G401 (cell line): ENCODE results near the gene KLF5. TPM values are rescaled to one million over a fixed set of nuclear protein-coding genes. Genes with fewer than 3 reads are reported as not detected.
"Not testable (repeated sequence)": the region's sequence is repeated elsewhere in the genome, so short reads cannot be mapped to it uniquely, and the experiment has no call there.

Experiments
- DNase-seq: peaks from one replicate; pipeline ENCODE4 v3.0.0-alpha.2; 2015; ENCODE audit warnings: low spot score
- in situ Hi-C: cut with HindIII; loops from 2 replicates; pipeline ENCODE4 v1.10.0; 2016; ENCODE audit warnings: low sequenced_read_pairs, mixed read lengths
- total RNA-seq: library from RNA; depleted of rRNA; stranded (reverse); fragments of >200 nt; shearing (Covaris generic); gene quantifications from 2 replicates; pipeline ENCODE4 v1.2.3, GENCODE V29; 2014

Gene KLF5
- total RNA-seq, 1 experiment from 2014 or later, result not detected

DNA sequence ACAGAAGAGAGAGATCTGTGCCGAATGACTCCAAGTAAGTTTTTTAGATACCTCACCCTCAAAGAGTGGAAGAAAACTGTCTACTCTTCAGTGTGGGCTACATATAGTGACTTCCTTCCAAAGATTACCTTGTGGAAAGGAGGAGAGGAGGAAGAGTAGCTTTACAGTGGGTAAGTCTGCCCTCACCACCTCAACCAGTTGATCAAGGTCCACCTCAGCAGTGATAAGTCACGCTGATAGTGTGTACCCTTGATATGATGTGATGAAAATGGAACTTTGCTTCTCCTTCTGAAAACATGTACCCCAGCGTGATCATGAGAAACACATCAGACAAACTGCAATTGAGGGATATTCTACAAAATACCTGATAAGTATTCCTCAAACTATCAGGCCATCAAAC is 20.6 kb downstream of the KLF5 start:
- no peak for DNase-seq
- in situ Hi-C loops, result no loop called here

DNA sequence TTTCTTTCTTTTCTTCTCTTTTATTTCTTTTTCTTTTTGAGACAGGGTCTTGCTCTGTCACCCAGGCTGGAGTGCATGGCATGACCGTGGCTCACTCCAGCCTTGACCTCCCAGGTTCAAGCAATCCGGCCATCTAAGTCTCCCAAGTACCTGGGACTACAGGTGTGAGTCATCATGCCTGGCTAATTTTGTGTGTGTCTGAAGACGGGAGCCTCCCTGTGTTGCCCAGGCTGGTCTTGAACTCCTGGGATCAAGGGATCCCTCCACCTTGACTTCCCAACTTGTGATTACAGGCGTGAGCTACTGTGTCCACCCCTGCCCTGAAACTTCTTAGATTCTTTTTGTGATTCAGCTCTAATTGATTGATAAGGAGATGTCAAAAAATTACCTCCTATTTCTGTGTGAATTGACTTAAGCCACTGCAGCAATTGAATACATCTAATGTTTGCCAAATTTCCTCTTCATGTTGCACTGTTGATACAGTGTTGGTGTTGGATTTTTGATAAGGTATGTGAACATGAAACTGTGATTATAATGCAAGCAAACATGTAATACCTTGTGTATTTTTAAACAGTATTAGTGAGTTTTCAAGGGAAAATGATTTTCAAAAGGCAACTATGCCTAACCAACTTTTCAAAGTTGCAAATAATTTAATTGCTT is 22.6 kb downstream of the KLF5 start:
- in situ Hi-C loops, result no loop called here

DNA sequence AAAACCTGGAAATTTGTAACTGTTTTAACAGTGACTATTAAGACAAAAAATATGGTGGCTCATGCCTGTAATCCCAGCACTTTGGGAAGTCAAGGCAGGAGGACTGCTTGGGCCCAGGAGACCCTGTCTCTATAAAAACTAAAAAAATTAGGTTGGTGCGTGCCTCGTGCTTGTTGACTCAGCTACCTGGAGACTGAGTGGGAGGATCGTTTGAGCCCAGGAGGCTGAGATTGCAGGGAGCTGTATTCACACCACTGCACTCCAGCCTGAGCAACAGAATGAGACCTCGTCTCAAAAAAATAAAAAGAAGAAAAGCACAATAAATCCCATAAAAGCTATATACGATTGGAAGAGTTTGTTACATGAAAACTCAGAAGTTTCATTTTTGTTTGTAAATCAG is 23.7 kb downstream of the KLF5 start:
- DNase-seq, result no peak
- in situ Hi-C loops, result no loop called here

More for the DNA sequence above, 22.6 kb downstream of the KLF5 start:
- DNase-seq, result no peak

DNA sequence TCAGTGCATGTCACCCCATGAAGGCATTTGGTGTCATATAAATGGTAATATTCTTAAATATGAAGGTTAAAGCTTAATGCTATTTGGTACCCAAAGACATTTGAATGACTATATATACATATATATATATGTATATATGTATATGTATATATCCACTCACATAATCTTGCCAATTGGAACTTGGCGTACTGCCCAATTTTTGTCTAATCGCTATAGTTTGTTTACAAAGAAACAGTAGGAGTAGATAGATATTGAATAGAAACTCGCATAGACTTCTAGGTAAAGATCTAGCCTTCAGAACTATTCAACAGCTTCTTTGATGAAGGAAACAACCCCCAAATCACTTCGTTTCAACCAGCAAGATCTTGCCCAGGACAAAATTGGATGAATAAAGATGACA is 24.1 kb downstream of the KLF5 start:
- no peak for DNase-seq
- in situ Hi-C loops, result no loop called here

DNA sequence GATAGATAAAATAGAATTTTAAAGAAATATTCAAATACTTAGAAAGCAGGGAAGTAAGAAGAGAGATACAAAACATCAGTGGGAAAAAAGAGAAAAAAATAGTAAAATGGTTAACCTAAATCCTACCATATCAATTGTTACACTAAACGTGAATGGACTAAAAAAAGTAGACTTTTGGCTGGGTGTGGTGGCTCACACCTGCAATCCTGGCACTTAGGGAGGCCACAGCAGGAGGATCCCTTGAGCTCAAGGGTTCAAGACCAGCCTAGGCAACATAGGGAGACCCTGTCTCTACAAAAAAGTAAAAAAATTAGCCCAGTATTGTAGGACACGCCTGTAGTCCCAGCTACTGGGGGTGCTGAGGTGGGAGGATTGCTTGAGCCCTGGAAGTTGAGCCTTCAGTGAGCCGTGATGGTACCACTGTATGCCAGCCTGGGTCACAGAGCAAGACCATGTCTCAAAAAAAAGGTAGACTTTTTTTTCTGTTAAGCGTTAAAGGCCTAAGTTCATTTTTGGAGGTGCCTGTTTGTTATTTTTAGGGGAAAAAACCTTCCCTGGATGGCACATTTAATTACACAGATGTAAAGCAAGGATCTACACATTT is 29.6 kb downstream of the KLF5 start:
- in situ Hi-C loops, result no loop called here
- DNase-seq, result no peak

DNA sequence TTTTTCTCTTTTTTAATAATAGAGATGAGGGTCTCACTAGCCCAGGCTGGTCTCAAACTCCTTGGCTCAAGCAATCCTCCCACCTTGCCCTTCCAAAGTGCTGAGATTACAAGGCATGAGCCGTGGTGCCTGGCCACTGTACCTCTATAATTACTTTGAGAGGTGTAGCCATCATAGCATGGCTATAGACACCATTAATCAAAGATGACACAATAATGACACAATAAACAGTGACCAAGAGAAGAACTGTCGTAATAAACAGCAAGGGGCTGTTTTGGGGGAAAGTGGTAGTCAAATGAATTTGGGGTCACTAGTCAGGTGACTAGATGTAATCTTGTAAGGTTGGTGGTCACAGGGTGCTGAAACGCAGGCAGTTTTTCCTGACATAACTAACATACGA is 30.4 kb downstream of the KLF5 start:
- in situ Hi-C loops, result no loop called here
- DNase-seq, result no peak

DNA sequence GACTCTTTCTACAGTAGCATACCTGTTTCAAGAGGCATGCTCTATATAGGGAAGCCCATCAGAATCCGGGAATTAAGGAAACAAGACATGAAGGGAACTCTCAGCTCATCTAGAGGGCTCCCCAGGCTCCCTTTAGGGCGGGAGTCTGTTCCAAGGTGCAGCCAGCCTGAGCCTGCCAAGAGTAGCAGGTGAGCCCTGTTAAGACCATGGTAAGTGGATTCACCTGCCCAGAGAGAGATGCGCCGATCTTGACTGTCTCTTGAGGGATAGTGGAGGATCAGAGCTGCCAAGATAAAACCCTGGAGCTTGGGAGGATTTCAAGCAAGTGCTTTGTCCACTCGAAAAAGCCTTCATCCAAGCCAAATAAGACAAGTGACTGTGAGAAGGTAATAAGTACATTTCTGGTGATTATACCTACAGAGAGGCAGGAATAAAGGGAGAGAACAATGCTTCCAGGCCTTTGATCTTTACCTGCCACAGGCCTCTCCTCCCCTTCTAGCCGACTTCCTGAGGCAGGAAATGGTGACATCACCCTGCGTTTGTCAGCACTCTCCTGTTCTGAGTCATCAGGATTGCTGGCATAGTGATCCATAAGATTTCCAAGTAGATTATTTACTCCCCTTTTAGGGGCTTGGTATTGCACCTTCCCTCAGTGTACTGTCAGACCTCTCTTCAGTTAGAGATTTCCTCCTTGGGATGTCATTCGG is 31.5 kb downstream of the KLF5 start:
- in situ Hi-C loops, result no loop called here
- DNase-seq, result no peak

DNA sequence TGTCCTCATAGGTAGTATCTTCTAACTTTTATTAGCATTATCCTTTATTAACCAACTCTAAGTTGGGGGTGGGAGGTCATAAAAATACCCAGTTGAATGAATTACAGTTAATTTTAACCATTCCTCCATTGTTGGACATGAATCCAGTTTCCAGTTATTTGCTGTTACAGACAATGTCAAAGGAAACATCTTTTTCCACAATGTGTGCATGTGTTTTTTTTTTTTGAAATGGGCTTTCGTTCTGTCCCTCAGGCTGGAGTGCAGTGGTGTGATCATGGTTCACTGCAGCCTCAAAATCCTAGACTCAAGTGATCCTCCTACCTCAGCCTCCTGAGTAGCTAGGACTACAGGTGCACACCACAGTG is 32.0 kb downstream of the KLF5 start:
- in situ Hi-C loops, result no loop called here
- DNase-seq, result no peak

DNA sequence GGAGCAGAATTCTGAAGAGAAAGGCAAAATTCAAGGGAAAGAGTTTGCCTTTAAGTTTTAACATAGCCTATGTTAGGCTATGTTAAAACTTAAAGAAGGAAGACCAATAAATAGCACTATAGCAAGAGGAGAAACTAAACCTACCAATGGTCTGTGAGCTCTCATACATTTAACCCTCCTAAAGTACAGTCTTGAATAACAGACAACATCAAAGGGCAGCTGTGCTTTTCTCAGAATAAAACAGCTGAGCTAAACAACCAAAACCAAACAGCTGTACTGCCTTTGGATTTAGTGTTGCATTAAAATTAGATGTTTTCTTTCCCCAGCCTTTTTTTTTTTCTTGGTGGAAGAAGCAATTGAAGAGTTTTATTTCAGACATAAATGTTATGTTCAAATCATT is 34.0 kb downstream of the KLF5 start:
- no peak for DNase-seq
- in situ Hi-C loops, result no loop called here

DNA sequence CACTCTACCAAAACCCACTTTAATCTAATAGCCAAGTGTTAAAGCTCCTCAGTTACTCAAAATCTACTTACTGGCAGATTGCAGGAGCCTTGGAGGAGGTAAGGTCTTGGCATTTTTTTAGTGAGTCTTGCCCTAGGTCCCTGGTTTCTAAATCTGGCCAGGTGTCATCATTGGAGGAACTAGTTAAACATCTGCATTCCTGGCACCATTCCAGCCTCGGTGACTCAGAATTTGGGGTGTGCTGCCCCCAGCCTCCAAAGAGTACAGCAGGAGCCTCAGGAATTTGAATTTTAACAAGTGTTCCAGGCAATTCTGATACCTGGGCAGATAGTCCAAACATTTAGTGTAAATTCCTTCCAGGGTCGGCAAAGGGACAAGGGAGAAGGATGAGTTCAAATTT is 37.4 kb downstream of the KLF5 start:
- no peak for DNase-seq
- in situ Hi-C loops, result no loop called here

DNA sequence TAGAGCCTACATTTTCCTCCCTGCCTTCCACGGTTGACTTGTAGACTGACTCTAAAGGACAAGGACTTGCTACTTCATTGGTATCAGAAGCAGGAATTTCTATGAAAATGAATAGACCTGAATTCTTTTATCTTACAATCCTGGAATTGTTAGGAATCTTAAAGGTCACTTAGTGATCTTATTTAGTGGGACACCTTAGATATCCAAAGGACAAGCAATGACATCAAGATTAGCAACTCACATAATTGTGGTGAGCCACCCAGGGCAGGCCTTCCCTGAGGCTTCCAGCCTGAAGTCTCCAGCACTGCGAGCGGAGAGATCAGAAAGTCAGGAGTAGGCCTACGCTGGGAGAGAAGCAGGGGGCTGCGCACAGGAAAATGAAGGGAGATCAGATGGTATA is 37.8 kb downstream of the KLF5 start:
- in situ Hi-C loops, result no loop called here
- no peak for DNase-seq

DNA sequence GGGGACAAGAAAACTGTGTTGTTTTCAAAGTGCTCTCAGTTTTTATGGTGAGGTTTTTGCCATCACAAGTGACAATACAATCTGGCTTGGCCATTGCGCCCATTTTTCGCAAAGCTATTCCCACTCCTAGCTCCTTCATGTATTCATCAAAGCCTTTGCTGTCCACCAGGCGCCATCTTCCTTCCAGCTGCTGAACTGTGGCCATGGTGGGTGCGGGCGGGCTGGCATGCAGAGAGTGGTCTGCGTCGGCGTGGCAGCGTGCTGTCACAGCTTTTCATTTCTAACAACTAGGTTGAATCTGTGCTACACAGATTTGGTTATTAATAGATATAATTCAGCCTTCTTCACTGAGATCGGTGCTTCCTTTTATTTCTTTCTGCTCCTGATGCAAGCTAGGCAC is 42.0 kb downstream of the KLF5 start:
- in situ Hi-C loops, DNase-seq: not testable (repeated sequence)

DNA sequence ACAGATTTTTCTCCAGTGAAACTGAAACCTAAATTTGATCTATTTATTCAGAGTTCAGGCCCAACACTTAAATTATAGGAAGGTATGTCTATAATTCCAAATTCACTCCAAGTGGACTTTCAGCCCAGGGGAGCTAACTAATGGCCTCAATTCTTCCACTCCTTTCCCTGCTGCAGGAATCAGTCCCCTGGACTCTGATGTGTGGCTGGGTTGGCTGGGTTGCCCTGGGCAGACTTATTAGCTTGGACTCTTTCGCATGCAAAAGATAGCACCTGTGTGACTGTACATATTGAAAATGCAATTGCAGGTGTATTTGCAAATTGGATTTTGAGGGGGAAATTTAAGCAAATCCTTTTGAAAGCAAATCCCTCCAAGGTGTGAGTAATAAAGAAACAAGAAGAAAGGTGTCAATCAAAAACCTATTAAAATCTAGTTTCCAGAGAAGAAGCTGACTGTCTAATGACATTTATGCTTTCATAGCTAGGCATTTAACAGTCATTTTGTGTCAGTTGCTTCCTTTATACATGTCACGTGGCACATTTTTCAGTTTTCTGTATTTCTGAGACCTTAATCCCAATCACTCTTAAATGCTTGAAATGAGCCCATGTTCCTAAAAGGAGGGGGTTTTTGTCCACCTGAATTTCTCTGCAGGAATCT is 42.7 kb downstream of the KLF5 start:
- in situ Hi-C loops, result no loop called here
- DNase-seq, result no peak

DNA sequence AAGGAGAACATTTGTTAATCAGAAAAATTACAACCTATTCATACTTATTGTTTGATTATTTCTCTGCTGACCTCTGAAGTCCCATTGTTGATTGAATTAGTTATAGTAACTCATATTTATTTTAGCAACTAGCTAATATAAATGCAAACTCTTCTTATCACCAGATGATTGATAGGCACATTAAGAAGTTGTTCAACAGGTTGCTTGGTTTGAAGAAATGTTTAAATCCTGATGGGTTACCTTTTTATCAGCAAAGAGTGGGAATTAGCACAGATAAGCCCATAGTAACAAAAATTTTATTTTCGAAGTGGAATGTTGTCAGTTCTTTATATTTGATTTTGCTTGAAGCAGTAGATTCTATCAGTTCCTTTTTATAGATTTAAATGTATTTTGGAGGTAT is 44.4 kb downstream of the KLF5 start:
- DNase-seq, result no peak
- in situ Hi-C loops, result no loop called here

DNA sequence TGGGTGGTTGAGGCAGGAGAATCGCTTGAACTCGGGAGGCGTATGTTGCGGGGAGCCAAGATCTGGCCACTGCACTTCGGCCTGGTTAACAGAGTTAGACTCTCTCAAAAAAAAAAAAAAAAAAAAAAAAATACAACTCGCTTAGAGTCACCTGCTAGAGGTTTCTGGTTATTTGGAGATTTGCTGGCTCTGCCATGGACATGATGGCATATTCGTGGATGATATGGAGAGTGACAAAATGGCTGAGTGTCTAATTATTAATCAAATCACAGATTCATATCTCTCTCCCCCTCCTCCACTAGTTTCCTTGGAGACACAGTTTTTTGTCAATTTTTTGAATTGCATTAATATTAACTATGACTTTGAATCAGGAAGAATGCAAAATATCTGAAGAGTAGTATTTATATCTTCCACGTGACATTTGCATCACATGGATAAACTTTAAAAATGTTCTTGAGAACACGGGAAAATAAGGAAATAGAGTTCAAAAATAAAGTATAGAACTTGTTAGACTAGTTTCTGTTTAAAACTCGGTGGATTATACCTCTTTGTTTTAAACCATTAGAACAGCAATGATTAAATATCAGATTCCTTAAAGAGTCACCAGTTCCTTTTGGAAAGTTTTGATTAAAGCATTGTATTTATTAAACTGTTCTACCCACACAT is 47.8 kb downstream of the KLF5 start:
- no peak for DNase-seq
- in situ Hi-C loops, result no loop called here

DNA sequence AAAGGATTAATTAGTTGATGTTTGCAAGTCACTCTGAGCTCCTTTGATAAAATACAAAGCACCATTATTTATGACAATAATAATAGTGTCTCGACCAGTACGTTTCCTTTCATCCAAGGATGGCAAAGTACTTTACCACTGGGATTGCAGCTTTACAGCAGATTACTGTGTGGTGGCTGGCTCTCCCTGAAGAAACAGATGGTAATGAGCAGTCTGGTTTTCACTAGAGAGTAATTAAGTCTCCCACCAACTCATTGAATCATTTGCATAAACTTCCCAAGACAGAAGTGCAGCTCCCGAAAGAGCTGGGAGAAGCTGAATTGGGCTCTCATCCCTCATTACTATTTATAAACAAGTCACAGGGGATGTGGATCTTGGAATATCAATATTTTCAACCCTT is 48.7 kb downstream of the KLF5 start:
- in situ Hi-C loops, result no loop called here
- no peak for DNase-seq

DNA sequence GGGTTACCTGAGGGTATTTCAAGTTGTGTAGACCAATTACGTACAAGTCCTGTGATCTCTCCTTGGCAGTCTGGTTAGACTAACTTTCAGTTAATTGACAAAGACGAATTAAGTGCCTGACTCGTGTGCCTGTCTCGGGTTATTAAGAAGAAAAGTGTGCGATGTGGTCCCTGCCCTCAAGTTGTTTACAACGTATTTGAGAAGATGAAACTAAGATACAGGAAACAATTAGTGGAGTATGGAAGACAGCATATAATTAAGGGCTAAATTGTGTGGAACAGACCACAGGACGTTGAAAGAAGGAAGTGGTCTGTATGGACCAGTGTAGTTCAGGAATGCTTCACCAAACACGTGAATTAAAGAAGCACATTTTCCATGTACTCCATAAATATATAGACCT is 49.2 kb downstream of the KLF5 start:
- no peak for DNase-seq
- in situ Hi-C loops, result no loop called here

DNA sequence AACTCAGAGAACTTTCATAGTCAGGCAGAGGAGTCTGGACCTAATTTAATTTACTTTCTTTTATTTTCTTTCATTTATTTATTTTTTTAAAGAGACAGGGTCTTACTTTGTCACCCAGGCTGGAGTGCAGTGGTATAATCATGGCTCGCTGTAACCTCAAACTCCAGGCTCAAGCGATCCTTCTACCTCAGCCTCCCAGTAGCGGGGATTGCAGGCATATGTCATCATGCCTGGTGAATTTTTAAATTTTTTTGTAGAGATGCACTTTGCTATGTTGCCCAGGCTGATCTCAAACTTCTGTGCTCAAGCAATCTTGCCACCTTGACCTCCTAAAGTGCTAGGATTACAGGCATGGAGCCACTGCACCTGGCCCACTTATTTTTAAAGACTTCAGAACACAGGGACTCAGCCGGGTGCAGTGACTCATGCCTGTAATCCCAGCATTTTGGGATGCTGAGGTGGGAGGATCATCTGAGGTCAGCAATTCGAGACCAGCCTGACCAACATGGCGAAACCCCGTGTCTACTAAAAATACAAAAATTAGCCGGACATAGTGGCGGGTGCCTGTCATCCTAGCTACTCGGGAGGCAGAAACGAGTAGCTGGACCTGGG is 50.6 kb downstream of the KLF5 start:
- in situ Hi-C loops, result no loop called here
- DNase-seq, result no peak

DNA sequence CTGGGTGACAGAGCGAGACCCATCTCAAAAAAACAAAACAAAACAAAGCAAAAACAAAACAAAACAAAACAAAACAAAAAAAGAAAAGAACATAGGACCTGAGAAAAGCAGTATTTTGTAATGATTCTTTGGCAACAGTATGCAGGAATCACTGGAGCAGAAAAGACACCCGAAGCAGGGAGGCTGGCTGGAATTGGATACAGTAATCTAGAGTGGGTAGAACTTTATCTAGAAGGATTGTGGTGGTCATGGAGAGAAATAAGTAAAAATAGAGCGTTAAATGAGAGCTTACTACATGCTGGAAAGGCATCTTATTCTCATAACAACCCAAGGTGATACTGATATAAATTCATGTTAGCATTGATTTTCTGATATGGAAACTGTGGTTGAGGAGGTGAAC is 51.2 kb downstream of the KLF5 start:
- no peak for DNase-seq
- in situ Hi-C loops, result no loop called here
